Jurkat, Clone E6-1 (cell line): ENCODE results near the gene CELF1.

Experiments
- DNase-seq: peaks from one replicate; pipeline ENCODE4 v3.0.0-alpha.2; 2011; ENCODE audit warnings: low read depth, low spot score
- H3K4me3 ChIP-seq: 2 replicates; pipeline ENCODE4 v1.5.1; 2011; ENCODE audit warnings: mild to moderate bottlenecking, low read length, control low read depth, moderate library complexity

CELF1 gene

GRCh38 chr11:47441421-47441820 lies 111.5 kb downstream of the CELF1 start:
- no peak for DNase-seq
- H3K4me3 ChIP-seq, result no peak overlapping the region

- no peak for DNase-seq
- H3K4me3 ChIP-seq, result no peak overlapping the region
These were observed 112.9 kb downstream of the CELF1 start for GRCh38 chr11:47440054-47440476.

- H3K4me3 ChIP-seq, result no peak overlapping the region
- no peak for DNase-seq
These were observed 114.2 kb downstream of the CELF1 start for GRCh38 chr11:47438721-47439120.

- no peak overlapping the region for H3K4me3 ChIP-seq
- no peak for DNase-seq
These were observed 115.0 kb downstream of the CELF1 start for GRCh38 chr11:47437746-47438418.

- no peak overlapping the region for H3K4me3 ChIP-seq
- no peak for DNase-seq
These were observed 115.7 kb downstream of the CELF1 start for GRCh38 chr11:47437218-47437745.

GRCh38 chr11:47436726-47437125 lies 116.2 kb downstream of the CELF1 start:
- no peak overlapping the region for H3K4me3 ChIP-seq
- no peak for DNase-seq

GRCh38 chr11:47435687-47436086 lies 117.2 kb downstream of the CELF1 start:
- DNase-seq, result no peak

GRCh38 chr11:47434011-47434786 lies 118.7 kb downstream of the CELF1 start:
- H3K4me3 ChIP-seq, result no peak overlapping the region
- no peak for DNase-seq

More at GRCh38 chr11:47435687-47436086, 117.2 kb downstream of the CELF1 start:
- H3K4me3 ChIP-seq, result no peak overlapping the region

GRCh38 chr11:47433157-47433556 lies 119.8 kb downstream of the CELF1 start:
- H3K4me3 ChIP-seq, result no peak overlapping the region
- no peak for DNase-seq

- H3K4me3 ChIP-seq, result no peak overlapping the region
- no peak for DNase-seq
These were observed 121.4 kb downstream of the CELF1 start for GRCh38 chr11:47431356-47432083.

GRCh38 chr11:47430524-47430923 lies 122.4 kb downstream of the CELF1 start:
- peak overlapping the region; percentile 21 for H3K4me3 ChIP-seq
- peak; percentile 76 for DNase-seq

GRCh38 chr11:47426062-47426956 lies 126.6 kb downstream of the CELF1 start, which contains the start of gene PSMC3:
TSS of gene PSMC3 (minus strand) at chr11:47426439. CDS start at chr11:47426279, 160 bp downstream.
- peak; percentile 92 for DNase-seq
- peak within 1 kb of the TSS; percentile 97 for H3K4me3 ChIP-seq

GRCh38 chr11:47425611-47426010 lies 127.3 kb downstream of the CELF1 start:
- no peak for DNase-seq
- H3K4me3 ChIP-seq, result peak overlapping the region; percentile 97

GRCh38 chr11:47418454-47419259 lies 134.3 kb downstream of the CELF1 start:
- DNase-seq, result no peak
- no peak overlapping the region for H3K4me3 ChIP-seq

- DNase-seq, result no peak
- no peak overlapping the region for H3K4me3 ChIP-seq
These were observed 135.2 kb downstream of the CELF1 start for GRCh38 chr11:47417712-47418111.

GRCh38 chr11:47415949-47416472 lies 136.9 kb downstream of the CELF1 start:
- DNase-seq, result no peak
- no peak overlapping the region for H3K4me3 ChIP-seq
